HG03558 (cell line): ENCODE results near the gene EPDR1.

ENCODE experiments used
- ATAC-seq: cut with Tn5 transposase; IDR thresholded peaks from one replicate; pipeline ENCODE4 v1.9.1; 2021; ENCODE audit warnings: moderate number of reproducible peaks; ENCODE audit not compliant: unreplicated experiment; ENCODE audit errors: extremely low read depth

Gene EPDR1

DNA sequence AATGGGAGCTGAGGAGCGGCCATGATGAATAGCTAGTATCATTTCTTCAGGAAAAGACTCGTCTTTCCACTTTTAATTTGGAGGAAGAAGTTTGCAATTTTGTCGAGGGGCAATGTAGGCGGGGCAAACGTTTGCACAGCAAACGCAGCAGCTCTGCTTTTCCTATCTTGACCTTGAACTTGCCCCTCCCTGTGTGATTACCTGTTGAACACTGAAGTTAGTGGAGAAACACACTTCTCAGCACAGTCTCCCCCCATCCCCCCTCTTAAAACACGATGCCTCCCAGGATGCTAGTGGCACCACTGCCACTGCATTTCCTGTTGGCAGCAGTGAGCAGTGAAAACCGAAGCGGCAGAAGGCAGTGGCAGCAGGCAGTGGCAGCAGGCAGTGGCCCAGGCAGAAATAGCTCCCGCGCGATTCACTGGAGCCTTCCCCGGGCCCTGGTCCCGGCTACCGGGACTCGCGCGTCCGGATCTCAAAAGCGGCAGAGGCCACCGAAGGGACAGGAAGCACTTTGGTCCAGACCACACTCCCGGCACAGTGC is at the start of gene EPDR1:
Gene EPDR1 (plus strand): TSS at position 336 of the 544 bp plus-strand sequence. CDS start 300 bp downstream, outside the sequence.
- peak; percentile 23 for ATAC-seq

DNA sequence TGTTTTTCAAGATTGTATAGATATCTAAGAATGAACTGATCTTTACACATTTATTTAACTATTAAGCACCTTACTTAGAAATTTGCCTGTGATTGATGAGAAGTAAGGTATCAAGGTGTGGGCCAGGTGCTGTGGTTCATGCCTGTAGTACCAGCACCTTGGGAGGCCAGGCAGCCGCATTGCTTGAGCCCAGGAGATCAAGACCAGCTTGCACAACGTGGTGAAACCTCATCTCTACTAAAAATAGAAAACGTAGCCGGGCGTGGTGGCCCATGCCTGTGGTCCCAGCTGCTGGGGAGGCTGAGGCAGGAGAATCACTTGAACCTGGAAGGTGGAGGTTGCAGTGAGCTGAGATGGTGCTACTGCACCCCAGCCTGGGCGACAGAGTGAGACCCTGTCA is 38.4 kb upstream of the EPDR1 start:
- no peak for ATAC-seq

DNA sequence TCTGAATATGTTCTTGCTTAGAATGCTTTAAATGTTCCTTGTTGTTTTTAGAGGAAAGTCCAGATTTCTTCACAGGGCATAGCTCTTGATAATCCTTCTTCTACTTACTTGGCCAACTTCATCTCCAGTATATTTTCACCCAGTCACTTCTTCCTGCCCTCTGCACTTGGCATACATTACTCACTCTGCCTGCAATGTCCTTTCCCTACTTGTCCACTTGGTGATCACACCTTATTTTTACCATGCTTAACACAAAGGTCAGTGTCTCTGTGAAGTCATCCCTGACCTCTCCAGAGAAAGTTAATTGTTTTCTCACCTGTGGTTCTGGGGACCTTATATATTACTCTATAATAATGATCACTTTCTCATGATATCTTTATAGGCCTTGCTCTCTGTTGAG is 27.1 kb upstream of the EPDR1 start:
- ATAC-seq: no peak

DNA sequence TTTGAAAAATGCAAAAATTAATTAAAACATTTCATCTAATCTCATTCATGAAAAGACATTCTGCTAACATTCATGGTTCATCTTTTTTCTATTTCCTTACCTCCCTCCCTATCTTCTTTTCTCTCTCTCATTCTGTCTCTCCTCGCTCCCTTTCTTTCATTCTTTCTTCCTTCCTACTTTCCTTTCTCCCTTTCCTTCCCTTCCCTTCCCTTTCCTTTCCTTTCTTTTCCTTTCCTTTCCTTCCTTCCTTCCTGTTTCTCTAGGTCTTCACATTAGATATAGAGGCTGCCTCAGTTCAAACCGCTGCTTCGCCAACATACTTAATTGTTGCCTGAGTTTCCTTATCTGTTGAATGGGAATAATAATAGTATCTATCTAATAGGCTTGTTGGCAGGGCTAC is 25.8 kb upstream of the EPDR1 start:
- ATAC-seq: no peak

DNA sequence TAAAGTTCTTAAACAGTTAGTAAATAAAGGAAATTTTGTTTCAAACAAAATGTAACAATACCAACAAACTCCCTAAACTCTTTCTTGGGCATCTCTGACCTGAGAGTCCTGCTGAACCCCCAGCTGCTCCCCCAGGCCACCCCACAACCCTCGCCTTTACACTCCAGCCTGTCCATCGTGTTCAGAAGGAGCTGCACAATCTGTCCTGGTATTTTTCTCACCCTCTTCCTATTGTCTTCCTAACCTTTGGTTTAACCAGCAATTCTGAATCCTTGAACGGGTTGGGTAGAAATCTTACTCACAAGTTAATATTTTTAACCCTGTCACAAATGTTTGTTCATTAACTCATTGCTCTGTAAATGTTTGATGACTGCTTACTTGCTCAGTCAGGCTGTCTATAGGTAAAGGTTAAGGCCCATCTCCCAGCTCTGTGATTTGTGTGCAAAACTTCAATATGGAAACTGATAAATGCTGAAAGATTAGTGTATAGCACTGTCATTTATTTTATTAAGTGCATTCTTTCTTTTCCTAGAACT is 20.7 kb upstream of the EPDR1 start:
- no peak for ATAC-seq

DNA sequence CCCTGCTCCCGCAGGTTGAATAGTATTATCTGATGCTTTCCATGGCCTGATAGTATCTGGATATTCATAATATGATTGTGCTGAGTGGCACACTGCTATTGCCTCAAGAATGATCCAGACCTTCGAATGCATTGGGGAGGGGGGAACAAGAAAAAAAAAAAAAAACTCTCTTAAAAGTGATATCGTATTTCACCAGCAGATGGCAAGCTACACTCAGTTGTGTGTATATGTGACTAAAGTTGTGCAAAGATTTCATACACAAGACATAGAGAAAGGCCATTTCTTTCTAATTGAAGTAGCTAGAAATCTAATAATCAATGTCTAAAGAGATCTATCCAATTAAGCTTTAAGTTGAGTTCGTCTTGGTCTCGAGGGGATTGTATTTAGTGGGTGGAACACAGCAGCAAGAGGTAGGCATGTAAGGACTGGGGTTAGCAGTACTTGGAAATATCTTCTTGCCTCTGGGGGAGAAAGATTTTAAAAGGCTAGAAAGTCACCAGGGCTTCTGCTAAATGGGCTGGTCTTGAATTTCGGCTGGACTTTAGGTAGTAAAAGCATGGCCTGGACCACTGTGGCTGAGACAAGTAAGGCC is 19.1 kb upstream of the EPDR1 start:
- ATAC-seq: no peak

DNA sequence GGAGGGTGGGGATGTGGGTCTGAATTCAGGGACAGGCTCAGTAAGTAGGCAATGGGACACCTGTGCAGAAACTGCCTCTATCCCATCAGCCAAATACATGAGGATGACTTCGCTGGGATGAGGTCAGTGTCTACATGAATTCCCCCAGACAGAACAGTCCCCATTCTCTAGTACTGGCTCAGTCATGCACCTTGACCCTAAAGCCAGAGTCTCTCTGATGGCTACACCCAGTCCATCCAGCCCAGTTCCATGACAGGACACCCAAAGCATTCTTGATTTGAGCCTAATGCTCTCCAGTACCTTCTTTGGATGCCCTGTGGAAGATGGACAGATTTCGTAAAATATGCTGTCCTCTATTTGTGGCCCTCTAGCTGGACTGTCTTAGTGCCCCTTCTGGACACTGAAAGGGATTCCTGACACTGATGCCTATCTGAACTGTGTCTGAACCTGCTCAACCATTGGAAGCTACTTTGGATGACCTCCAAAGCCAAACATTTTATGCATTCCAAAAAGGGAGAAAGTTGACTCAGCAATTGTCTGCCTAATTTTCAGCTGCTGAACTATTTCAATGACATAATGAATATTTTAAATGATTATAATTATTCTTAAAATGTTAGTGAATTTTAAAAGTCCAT is 18.4 kb upstream of the EPDR1 start:
- ATAC-seq: no peak

DNA sequence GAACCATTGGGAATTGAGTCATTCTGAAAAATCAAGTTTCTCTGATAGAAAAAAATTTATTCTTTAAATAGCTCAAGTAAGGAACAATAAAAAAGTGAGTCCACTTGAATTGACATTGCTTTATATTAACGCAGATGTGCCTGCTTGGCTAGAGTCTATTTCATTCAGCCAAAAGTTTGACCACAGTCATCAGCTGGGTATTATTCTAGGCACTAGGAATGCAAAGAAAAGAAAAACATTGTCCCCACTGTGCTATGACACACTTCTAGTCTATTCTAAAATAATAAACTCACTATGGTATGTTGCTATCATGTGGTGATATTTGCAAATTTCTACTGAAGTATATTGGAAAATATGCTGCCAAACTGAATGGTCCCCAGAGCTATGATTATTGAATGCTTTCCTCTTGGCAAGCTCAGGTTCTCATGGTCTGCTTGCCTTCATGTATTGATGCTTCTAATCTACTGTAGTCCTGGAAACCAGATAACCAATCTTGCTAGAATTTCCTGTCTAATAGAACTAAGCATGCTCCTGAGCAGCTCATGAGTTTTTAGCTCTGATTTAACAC is 12.1 kb upstream of the EPDR1 start:
- no peak for ATAC-seq

DNA sequence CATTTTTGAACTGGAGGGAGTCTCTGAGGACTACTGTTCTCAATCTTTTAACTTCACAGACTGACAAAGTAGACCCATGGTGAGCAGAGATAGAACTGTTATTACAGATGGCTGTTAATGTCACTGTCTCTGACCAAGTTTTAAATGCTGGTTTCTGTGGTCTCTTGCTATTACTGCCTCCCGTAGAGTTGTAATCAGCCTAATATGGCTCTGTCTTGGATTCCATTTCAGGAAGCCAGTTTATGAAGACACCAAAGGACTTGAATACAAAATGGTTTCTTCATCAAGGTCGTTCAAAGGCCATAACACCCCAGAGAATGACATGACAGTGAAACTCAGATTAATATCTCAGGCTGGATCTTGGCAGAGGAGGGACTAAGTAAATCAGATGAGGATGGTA is 7.7 kb upstream of the EPDR1 start:
- no peak for ATAC-seq

DNA sequence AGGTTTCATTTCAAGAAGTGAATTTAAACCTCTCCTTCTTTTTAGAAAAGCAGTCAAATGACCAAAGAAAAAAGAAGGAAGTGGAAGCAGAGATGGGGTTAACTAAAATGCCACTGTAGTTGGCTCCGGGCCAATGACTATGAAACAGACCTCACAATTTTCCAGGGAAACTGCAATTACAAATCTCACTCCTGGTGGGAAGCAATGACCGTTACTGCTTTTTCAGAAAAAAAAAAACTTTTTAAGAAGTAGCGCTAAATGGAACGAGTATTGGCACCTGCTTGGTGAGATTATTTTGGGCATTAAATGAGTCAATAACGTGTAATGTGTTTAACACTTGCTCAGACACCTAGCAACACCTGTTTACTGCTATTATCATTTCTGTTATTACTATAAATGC is 5.0 kb upstream of the EPDR1 start:
- ATAC-seq: no peak

DNA sequence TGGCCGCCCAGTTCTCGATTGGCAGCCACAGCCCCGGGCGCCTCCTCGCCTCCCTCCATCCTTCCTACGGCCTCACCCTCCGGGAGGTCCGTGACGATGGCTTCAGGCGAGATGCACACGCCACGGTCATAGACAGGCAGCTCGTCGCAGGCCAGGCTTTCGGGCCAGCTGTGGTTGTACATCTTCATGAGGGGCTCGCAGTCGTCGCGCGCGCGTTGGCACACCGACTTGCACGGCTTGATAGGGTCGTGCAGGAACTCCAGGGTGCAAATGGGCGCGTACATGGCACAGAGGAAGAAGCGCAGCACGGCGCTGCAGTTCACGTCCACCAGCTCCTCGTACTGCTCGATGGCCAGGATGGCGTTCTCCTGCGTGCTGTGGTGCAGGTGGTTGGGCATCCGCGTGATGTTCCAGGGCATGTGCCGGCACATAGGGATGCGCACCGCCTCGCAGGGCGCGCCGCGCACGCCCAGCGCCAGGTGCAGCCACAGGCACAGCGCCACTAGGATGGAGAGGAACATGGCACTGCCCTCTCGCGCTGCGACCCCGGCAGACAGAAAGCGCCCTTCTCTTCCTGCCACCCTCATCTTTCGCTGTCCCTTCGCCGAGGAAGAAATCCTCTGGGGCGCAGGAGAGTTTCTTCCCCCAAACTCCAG is 4.3 kb upstream of the EPDR1 start:
- ATAC-seq: no peak

DNA sequence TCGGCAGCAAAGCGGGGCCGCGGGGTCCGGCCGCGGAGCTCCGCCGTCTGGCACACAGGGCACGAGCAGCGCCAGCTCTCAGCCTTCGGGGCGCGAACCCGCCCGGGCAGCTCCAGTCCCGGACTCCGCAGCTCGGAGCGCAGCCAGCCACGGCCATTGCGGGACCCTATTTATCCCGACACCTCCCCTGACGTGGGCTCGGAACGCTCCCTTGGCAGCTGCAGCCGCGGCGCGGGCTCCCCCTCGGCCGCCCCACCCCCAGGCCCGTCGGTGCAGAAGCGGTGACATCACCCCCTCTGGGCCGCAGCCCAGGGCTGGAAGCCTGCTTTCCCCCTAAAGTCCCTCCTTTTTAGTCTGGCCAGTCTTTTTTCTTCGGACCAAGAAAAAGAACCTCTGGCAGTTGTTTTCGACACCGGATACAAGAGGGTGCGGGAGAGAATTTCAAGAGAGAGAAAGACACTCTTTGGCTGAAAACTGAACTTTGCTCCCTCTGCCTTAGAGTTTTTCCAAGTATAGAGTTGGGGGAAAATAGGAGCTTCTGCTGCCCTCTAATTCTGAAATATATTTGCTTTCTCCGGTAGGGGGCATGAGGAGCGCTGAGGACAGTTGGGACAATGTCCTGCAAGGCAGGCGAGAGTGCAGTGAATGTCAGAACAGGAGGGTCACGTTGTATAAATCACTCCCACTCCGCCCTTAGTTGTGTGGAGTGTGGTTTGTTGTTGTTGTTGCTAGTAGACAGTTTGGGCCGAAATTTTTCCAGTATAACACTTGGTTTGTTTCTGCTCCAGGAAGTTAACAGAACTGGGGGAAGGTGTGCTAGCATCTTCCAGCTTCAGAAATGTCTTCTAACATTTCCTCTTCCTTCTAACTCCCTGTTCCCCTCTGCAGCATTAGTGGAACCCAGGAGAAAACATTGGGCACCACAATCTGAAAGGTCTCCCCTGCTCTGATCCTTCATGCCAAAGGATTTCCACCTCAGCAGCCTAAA is 3.5 kb upstream of the EPDR1 start, which contains the start of gene SFRP4:
Gene SFRP4 (minus strand): TSS at position 145 of the 988 bp plus-strand sequence. CDS start 280 bp downstream, outside the sequence.
- no peak for ATAC-seq

DNA sequence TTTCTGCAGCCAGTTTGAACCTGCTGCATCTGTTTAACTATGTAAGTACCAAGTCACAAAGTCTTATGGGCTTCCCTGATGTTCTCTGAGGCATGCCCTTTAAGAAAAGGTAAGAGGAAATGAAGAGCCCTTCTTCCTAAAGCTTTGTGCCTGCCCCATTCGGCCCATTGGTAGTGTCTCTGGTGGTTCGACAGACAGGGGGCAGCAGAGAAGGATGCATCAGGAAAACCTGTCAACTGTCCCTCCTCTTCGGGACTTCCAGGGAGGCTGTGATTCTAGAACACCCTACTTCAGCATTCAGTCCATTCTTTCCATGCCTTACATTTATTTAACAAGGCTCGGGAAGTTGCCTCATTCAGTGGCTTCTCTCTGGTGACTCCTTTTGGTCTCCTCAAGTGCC is 1.9 kb upstream of the EPDR1 start:
- ATAC-seq: no peak

DNA sequence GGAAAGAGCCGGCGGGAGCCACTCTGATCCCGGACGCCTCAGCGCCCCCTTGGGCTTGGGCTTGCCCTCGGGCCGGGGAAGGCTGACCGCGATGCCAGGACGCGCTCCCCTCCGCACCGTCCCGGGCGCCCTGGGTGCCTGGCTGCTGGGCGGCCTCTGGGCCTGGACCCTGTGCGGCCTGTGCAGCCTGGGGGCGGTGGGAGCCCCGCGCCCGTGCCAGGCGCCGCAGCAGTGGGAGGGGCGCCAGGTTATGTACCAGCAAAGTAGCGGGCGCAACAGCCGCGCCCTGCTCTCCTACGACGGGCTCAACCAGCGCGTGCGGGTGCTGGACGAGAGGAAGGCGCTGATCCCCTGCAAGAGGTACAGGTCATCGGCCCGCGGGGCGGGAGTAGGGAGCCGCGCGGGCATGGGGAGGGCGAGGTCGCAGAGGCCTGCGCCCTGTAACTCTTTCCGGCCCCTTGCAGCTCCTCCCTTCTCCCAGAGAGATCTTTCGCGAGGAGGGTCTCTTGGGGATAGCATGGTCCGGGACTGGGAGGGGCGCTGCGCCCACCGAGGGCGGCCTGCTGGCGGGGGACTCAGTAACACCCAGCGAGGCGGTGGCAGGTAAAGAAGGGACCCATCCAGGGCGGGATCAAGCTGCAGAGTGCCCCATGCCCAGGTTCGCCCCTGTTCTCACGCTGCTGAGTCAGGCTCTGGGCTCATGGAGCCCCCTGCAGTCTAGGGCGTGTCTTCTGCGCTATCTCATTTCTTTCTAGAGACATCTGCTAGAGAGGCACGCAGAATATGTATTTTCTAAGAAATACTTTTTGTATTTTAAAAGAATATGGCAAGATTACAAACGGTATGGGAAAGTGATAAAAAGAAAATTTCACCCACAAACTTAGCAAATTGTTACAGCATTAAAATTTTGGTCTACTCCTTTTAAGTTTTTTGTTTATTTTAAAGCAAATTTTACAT is 687 bp downstream of the EPDR1 start:
- ATAC-seq: peak; percentile 39

DNA sequence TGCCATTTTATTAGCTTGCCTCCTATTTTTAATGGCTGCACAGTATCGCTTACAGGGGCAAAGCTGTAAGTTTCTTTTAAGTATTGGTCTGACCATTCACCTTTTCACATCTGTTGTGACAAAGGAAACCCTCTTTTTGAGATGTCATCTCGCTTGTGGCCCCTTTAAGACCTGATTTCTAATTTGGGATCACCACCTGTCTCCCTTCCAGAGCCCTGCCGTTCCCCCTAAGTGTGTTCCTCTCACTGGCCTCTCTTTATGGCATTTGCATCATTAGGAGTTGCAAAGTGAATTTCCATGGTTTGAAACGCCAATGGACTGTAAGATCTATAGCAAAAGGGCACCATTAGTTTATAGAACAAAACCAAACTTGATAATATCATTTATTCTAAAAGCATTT is 1.4 kb downstream of the EPDR1 start:
- ATAC-seq: no peak

DNA sequence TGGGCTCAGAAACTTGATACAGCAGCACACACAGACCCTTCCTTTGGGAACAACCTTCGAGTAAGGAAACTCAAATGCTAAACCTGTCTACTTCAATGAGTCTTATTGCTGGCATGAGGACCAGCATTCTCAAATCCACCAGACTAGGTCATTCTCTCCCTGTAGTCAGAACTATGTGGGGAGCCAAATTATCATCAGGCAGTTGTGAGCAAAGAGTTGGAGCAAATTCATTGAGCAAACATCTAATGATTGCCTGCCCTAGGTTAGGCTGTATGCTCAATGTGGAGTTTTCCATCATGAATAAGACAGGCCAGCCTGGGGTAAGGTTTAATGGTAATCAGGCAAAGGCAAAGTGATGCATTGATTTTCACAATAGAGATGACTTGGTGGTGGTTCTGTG is 3.6 kb downstream of the EPDR1 start:
- ATAC-seq: no peak

DNA sequence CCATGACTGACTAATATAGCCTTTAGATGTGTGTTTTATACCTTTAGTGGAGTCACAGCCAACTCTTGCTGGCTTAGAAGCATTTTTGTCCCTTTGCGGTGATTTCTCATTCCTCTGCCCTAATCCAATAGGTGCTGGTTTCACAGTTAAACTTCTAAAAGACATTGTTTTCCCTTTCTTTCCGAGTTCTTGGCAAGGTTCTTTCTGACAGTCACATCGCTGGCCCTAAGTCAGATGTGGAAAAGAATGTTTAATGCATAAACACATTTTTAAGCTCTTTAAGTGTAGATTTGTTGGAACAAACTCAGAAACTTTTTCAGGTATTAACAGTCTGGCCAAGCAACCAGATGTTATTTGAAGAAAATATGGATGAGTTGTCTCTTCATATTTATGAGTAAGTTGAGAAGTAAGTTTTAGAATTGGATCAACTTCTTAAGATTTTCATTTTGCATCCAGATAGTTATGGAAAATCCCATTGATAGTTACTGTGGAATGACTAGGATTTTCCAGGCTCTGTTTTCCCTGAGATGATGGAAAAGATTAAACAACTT is 4.1 kb downstream of the EPDR1 start:
- no peak for ATAC-seq

DNA sequence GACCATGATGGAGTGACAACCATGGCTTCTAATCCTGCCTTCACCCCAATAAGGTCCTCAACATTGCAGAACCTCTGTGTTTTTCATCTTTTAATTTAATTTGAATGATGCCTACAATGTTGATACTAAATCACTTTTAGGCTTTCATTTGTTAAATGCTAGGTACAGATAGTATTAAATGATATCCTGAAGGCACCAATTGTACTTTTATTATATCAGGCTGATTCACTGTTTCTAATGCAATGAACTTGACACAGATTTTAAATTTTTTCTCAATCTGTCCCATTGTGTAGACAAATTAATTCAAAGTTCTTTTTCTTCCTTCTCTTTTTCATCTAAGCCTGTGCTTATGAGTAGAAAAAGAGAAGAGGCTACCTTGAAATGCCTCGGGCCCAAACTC is 5.2 kb downstream of the EPDR1 start:
- ATAC-seq: no peak
